A673 (cell line): ENCODE measurements around the gene HOXA3. TPM values are rescaled to one million over a fixed set of nuclear protein-coding genes. Genes with fewer than 3 reads are reported as not detected.

Experiments
- BruUV-seq: library from RNA; stranded (reverse); fragments of 400-500 nt; replicated peaks from 2 replicates; lab custom pipeline; 2021; lab: Mats Ljungman, UMichigan
- CTCF ChIA-PET: fragments of 300-600 bp; sonication (Branson Sonifier 250); formaldehyde crosslinking; loops from one replicate; lab custom pipeline; 2022; ENCODE audit warnings: antibody characterized with exemption; lab: Charles Lee
- POLR2A ChIA-PET: fragments of 300-600 bp; sonication (Branson Sonifier 250); formaldehyde crosslinking; loops from one replicate; lab custom pipeline; 2022; ENCODE audit warnings: antibody characterized with exemption; ENCODE audit not compliant: low non-redundant PET; lab: Charles Lee
- DNase-seq: peaks from one replicate; pipeline ENCODE4 v3.0.0-alpha.2; 2015; ENCODE audit warnings: low spot score
- H3K27ac ChIP-seq: fragments of 200-600 bp; sonication (generic); 2 replicates; pipeline ENCODE4 v1.5.1; 2016; ENCODE audit warnings: mixed run types, low read depth, mild to moderate bottlenecking, mixed read lengths, antibody characterized with exemption, low read length; ENCODE audit not compliant: poor library complexity, severe bottlenecking
- H3K27me3 ChIP-seq: fragments of 200-600 bp; sonication (generic); replicated peaks from 2 replicates; pipeline ENCODE4 v1.6.1; 2017; ENCODE audit warnings: mixed run types, low read depth, mild to moderate bottlenecking, mixed read lengths, antibody characterized with exemption, low read length; ENCODE audit not compliant: insufficient read depth, poor library complexity
- H3K36me3 ChIP-seq: fragments of 200-600 bp; sonication (generic); 2 replicates; pipeline ENCODE4 v1.6.1; 2016; ENCODE audit warnings: mixed run types, mild to moderate bottlenecking, mixed read lengths, antibody characterized with exemption, low read length; ENCODE audit not compliant: insufficient read depth, poor library complexity, severe bottlenecking
- H3K4me1 ChIP-seq: fragments of 200-600 bp; sonication (generic); 2 replicates; pipeline ENCODE4 v1.6.1; 2017; ENCODE audit warnings: mixed run types, mild to moderate bottlenecking, mixed read lengths, antibody characterized with exemption, low read length; ENCODE audit not compliant: insufficient read depth, poor library complexity, severe bottlenecking
- H3K4me3 ChIP-seq: fragments of 200-600 bp; sonication (generic); 2 replicates; pipeline ENCODE4 v1.5.1; 2016; ENCODE audit warnings: low read depth, mixed run types, mild to moderate bottlenecking, mixed read lengths, low read length; ENCODE audit not compliant: poor library complexity, severe bottlenecking
- H3K9me3 ChIP-seq: fragments of 200-600 bp; sonication (generic); 2 replicates; pipeline ENCODE4 v1.6.1; 2016; ENCODE audit warnings: mixed run types, low read depth, mild to moderate bottlenecking, mixed read lengths, antibody characterized with exemption, low read length; ENCODE audit not compliant: poor library complexity, severe bottlenecking
- CTCF ChIP-seq: fragments of 300-800, 200-600 bp; sonication (generic); conservative IDR thresholded peaks from 2 replicates; pipeline ENCODE4 v1.5.1; 2017; ENCODE audit warnings: low read depth, mild to moderate bottlenecking, antibody characterized with exemption, low read length, moderate library complexity, mixed read lengths
- EZH2 ChIP-seq: fragments of 200-600 bp; sonication (generic); IDR thresholded peaks from 2 replicates; pipeline ENCODE4 v1.6.1; 2017; ENCODE audit warnings: borderline replicate concordance, low read depth, mild to moderate bottlenecking, mixed read lengths, antibody characterized with exemption, low read length; ENCODE audit not compliant: poor library complexity, severe bottlenecking
- intact Hi-C: fragments of 100-400 bp; cut with micrococcal nuclease; formaldehyde crosslinking; loops from one replicate; pipeline ENCODE4 v1.10.0; 2022; ENCODE audit not compliant: unreplicated experiment
- total RNA-seq: library from RNA; stranded (reverse); gene quantifications from 2 replicates; pipeline ENCODE4 v1.2.3, GENCODE V29; 2021

Gene HOXA3
- total RNA-seq, 1 experiment from 2014 or later = not detected

DNA sequence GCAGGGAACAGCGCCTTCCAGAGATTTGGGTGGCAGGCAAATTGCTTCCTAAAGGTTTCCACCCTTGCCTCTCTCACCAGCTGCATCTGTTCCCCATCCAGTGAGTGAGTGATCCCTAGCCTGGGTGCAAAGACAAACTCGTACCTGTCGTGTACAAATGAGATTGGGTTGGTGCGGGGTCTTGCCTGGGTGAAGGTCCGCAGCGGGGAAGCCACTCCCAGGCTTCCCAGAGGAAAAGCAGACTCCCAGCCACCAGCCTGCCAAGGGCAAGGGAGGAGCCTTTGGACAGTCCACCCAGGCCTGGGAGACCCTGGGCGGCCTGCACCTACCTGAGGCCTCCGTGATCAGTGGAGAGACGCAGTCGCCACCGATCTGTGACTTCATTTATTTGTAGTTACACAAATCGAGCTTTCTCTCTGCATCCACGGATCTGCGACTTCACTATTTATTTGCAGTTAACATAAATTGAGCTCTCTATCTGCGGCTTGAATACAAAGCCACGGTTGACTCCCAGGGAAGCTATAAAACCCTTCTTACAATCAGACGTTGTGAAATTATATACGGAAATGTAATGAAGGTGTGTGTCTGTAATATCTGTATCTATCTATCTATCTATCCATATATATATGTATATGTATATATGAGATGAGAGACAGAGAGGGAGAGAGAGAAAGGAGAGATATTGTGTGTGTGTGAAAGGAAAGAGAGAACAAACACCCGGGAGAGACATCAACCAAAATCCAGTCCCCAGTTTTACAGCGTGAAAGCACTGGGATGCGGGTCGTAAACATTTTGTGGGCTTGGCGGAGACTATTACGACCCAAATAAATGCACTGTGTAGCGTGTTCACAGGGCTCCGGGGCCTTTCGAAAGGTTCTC, 7.1 kb upstream of the HOXA3 start:
- ChIA-PET CTCF (no interaction called here), POLR2A (no interaction called here)
- Histone ChIP-seq H3K36me3 (no peaks in the 10 kb centered on the region), H3K9me3 (no peaks in the 10 kb centered on the region), H3K27ac (no peak overlapping the region), H3K27me3 (peaks cover 61% of the 10 kb centered on the region), H3K4me3 (no peak overlapping the region), H3K4me1 (peaks cover 7% of the 10 kb centered on the region)
- intact Hi-C loops = loop anchor here (2.0 to 10.0 kb wide), 3 partner anchors 477 to 1265 kb away; no protein-coding TSS in a partner anchor
- DNase-seq = no peak
- TF ChIP-seq EZH2 = no peak
- no peak for TF ChIP-seq CTCF
- no TSS peak for BruUV-seq

DNA sequence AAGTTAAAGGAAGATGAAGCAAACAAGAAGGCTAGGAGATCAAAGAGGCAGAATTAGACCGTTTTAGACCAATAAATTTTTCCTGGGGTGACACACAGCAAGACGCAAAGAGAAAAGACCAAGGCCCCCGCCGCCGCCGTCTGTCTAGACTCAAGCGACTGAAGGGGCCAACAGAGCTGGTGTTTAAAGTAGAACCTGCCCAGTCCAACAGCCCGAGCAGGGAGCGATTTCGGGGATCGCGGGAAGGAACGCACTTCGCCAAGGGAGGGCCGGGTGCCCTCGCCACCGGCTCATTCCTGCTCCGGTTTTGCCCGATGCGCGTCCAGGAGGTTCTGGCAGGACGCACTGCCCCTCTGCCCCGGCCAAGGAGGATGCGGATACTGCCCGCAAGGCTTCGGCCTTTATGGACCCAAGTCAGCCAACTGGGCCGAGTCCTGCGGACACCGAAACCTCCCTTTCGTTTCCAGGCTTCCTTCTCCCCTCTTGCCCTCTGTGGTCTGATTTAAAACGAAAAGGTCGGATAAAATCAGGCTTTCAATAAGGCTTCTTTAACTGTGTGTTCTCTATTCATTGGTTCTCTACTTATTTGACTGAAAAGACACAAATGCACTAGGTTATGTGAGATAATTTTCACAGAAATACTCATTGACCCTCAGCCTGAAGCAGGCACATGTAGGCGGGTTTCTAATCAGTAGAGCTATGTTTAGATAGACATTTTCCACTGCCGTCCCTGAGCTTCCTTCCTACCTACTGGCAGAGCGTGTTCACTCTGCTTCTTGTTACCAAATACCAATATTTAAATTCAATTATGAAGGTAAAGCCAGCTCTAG, 6.3 kb upstream of the HOXA3 start:
- no peaks in the 10 kb centered on the region for H3K9me3 ChIP-seq
- H3K4me3 ChIP-seq = no peak overlapping the region
- H3K27me3 ChIP-seq = peaks cover 61% of the 10 kb centered on the region
- H3K36me3 ChIP-seq = no peaks in the 10 kb centered on the region
- no peak for DNase-seq
- ChIA-PET CTCF (interaction anchor here (0.6 to 0.7 kb wide), 2 partner anchors 305 to 1256 kb away, joined by 3 read pairs; no protein-coding TSS in a partner anchor), POLR2A (no interaction called here)
- intact Hi-C loops = no loop called here
- TF ChIP-seq EZH2 = no peak
- H3K27ac ChIP-seq = no peak overlapping the region
- peaks cover 7% of the 10 kb centered on the region for H3K4me1 ChIP-seq
- no TSS peak for BruUV-seq

GRCh38 chr7:27157702-27158431, 5.5 kb upstream of the HOXA3 start:
- Histone ChIP-seq H3K9me3 (no peaks in the 10 kb centered on the region), H3K27ac (no peak overlapping the region), H3K36me3 (no peaks in the 10 kb centered on the region), H3K27me3 (peaks cover 61% of the 10 kb centered on the region), H3K4me1 (peaks cover 7% of the 10 kb centered on the region), H3K4me3 (no peak overlapping the region)
- intact Hi-C loops = no loop called here
- BruUV-seq = no TSS peak
- TF ChIP-seq CTCF (no peak), EZH2 (no peak)
- DNase-seq = no peak
- ChIA-PET POLR2A (no interaction called here), CTCF (no interaction called here)
